ENCODE measurements around the gene POLRMT.

GRCh38 chr19:574658-575526, 58.4 kb downstream of the POLRMT start:
- no peak for TF ChIP-seq TARDBP (IDR thresholded peaks at IDR 0.05)
- no peak for TF ChIP-seq ZNF384 (IDR thresholded peaks at IDR 0.05)
- TF ChIP-seq SUZ12 (IDR thresholded peaks at IDR 0.05): no peak
- TF ChIP-seq ELF4 (IDR thresholded peaks at IDR 0.05): no peak

All from HEK293T (cell line).